Left ventricle myocardium inferior (tissue), 1 donor: ENCODE measurements around the gene NPR2. TPM values are rescaled to one million over a fixed set of nuclear protein-coding genes. Genes with fewer than 3 reads are reported as not detected.

Source experiments
- DNase-seq: peaks from one replicate; pipeline ENCODE4 v3.0.0-alpha.2; 2020
- H3K27ac ChIP-seq: fragments of 200-600 bp; replicated peaks from 2 replicates; pipeline ENCODE4 v1.8.0; 2021
- H3K27me3 ChIP-seq: fragments of 200-600 bp; 2 replicates; pipeline ENCODE4 v1.8.0; 2021; ENCODE audit warnings: low read depth
- H3K36me3 ChIP-seq: fragments of 200-600 bp; 2 replicates; pipeline ENCODE4 v1.8.0; 2021
- H3K4me1 ChIP-seq: fragments of 200-600 bp; 2 replicates; pipeline ENCODE4 v1.8.0; 2021
- H3K4me3 ChIP-seq: fragments of 200-600 bp; 2 replicates; pipeline ENCODE4 v1.8.0; 2021; ENCODE audit warnings: mild to moderate bottlenecking, moderate library complexity
- H3K9me3 ChIP-seq: fragments of 200-600 bp; replicated peaks from 2 replicates; pipeline ENCODE4 v1.8.0; 2021
- intact Hi-C: fragments of 100-400 bp; cut with micrococcal nuclease; formaldehyde crosslinking; loops from one replicate; pipeline ENCODE4 v1.11.0; 2022
- total RNA-seq: library from RNA; stranded (reverse); fragmentation: NEBNext Ultra II Directional; extraction: Animal tissue kit (Norgen Biotek cat#: 25700); gene quantifications from one replicate; pipeline ENCODE4 v1.2.1, GENCODE V29; 2021
- TF ChIP-seq, protein P1 (sequence below): fragments of 200-600 bp; IDR thresholded peaks from 2 replicates; pipeline ENCODE4 v1.8.0; 2021; ENCODE audit warnings: antibody characterized with exemption, mild to moderate bottlenecking, borderline replicate concordance
- donor health status: DM: no; HTN: yes; CAD: no; lungs with severe emphysema.

NPR2 gene
- total RNA-seq, 1 donor from 2014 or later: 24.2 TPM

DNA sequence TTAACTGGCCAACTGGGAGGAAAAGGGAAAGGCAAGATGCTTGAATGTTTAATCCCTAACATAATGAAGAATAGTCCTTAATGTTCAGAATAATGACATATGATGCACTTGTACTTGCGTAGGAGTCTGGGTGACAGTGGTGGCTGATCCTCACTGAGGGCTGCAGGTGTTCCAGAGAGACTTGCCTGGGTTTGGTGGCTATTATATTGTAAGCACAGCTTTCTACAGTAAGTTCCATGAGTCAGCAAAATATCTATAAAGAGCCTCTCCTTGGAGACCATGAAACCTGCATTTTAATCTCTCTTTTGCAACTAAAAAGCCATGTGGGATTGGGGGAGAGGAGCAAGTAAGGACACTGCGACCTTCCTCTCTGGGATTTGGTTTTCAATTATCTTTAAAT, 1.9 kb upstream of the NPR2 start:
- H3K36me3 ChIP-seq: no peaks in the 10 kb centered on the region
- H3K27me3 ChIP-seq: no peaks in the 10 kb centered on the region
- no peak for DNase-seq
- H3K27ac ChIP-seq: no peak overlapping the region
- TF ChIP-seq, protein P1, sequence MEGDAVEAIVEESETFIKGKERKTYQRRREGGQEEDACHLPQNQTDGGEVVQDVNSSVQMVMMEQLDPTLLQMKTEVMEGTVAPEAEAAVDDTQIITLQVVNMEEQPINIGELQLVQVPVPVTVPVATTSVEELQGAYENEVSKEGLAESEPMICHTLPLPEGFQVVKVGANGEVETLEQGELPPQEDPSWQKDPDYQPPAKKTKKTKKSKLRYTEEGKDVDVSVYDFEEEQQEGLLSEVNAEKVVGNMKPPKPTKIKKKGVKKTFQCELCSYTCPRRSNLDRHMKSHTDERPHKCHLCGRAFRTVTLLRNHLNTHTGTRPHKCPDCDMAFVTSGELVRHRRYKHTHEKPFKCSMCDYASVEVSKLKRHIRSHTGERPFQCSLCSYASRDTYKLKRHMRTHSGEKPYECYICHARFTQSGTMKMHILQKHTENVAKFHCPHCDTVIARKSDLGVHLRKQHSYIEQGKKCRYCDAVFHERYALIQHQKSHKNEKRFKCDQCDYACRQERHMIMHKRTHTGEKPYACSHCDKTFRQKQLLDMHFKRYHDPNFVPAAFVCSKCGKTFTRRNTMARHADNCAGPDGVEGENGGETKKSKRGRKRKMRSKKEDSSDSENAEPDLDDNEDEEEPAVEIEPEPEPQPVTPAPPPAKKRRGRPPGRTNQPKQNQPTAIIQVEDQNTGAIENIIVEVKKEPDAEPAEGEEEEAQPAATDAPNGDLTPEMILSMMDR: no peak
- H3K4me1 ChIP-seq: peaks cover 40% of the 10 kb centered on the region
- H3K4me3 ChIP-seq: no peak overlapping the region
- no peaks in the 10 kb centered on the region for H3K9me3 ChIP-seq
- intact Hi-C loops: loop anchor here (2.0 kb wide), 1 partner anchor 93 kb away; no protein-coding TSS in a partner anchor

DNA sequence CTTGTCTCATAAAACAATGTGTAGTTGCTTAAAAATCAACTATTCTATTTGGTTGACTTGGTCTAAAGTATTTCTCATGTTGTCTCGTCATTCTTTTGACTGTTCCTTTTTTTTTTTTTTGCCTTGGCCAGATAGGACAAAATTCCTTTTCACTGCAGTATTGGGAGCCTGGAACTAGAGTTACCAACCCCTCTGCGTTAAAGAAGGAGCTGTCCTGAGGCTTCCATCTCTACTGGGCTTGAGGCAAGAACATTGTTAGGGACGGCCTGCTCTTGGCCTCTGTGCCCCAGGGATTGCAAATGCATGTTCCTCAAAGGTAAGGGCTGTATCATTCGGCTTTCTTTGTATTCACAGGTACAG, 1.4 kb upstream of the NPR2 start:
- no peaks in the 10 kb centered on the region for H3K9me3 ChIP-seq
- TF ChIP-seq, protein P1: no peak
- no peak for DNase-seq
- intact Hi-C loops: no loop called here
- H3K4me1 ChIP-seq: peaks cover 45% of the 10 kb centered on the region
- H3K27ac ChIP-seq: peak overlapping the region; percentile 91
- no peak overlapping the region for H3K4me3 ChIP-seq
- no peaks in the 10 kb centered on the region for H3K36me3 ChIP-seq
- H3K27me3 ChIP-seq: no peaks in the 10 kb centered on the region

DNA sequence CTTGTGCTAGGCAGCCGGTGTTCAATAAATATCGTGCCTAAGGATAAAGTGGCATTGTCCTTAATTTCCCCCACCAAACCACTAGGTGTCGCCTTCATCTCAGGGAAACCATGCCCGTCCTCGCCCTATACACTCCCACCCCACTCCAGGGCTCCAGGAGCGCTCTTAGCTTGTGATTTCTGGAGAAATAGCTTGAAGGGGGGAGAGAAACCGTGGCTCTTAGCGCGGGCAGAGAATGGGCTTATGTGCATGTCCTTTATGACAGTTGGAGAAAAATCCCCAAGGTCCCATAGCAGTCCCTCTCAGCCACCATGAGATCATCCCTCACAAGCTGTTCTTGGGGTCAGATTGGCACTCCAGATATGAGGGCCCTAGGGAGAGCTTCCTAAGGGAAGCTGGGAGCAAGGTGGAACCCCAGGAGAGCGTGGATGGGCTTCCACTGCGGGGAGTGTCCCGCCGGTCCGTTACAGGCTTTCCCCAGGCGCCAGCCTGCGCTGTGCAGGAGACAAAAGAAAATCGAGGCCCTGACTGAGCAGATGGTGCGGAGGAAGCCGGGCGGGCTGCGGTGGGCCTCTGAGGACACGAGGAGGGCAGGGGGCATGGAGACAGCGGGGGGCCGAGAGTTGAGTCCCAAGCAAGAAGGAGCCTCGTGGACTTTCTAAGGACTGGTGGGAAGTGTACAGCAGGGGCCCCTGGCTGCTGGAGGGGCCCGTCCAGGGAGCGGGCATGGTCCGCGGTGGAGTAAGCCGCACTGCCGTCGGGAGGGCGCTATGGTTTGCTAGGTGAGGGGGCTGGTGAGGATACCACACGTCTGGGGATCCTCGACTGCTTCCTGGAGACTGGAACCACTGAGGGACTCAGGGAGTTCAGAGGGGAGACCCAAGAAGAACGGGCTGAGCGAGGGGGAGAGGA, 750 bp upstream of the NPR2 start:
- Histone ChIP-seq H3K27me3 (no peaks in the 10 kb centered on the region), H3K4me3 (peak overlapping the region; percentile 78), H3K27ac (peak overlapping the region; percentile 91), H3K4me1 (peaks cover 51% of the 10 kb centered on the region), H3K36me3 (no peaks in the 10 kb centered on the region), H3K9me3 (no peaks in the 10 kb centered on the region)
- TF ChIP-seq, protein P1: peak; percentile 87
- DNase-seq: peak; percentile 67
- intact Hi-C loops: no loop called here

DNA sequence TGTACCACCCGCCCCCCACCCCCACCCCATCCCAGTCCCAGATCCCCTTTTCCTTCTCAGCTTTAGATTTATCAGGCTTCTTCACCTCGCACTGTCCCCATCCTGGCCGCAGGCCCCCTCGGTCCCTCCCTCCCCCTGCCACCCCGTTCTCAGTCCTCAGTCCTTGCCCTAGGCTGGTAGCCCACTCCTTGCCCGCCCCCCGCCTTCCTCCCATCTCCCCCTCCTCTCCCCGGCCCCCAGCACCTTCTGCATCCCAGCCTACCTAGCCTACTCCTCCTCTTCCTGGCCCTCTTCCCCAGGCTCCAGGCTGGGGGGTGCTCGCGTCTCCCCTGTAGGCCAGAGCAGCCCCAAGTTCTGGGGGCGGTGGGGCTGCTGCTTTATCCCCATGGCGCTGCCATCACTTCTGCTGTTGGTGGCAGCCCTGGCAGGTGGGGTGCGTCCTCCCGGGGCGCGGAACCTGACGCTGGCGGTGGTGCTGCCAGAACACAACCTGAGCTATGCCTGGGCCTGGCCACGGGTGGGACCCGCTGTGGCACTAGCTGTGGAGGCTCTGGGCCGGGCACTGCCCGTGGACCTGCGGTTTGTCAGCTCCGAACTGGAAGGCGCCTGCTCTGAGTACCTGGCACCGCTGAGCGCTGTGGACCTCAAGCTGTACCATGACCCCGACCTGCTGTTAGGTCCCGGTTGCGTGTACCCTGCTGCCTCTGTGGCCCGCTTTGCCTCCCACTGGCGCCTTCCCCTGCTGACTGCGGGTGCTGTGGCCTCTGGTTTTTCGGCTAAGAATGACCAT, 828 bp downstream of the NPR2 start:
- TF ChIP-seq, protein P1: no peak
- Histone ChIP-seq H3K9me3 (no peaks in the 10 kb centered on the region), H3K27me3 (no peaks in the 10 kb centered on the region), H3K4me3 (peak overlapping the region; percentile 78), H3K4me1 (peaks cover 56% of the 10 kb centered on the region), H3K27ac (peak overlapping the region; percentile 91), H3K36me3 (no peaks in the 10 kb centered on the region)
- intact Hi-C loops: no loop called here
- no peak for DNase-seq

DNA sequence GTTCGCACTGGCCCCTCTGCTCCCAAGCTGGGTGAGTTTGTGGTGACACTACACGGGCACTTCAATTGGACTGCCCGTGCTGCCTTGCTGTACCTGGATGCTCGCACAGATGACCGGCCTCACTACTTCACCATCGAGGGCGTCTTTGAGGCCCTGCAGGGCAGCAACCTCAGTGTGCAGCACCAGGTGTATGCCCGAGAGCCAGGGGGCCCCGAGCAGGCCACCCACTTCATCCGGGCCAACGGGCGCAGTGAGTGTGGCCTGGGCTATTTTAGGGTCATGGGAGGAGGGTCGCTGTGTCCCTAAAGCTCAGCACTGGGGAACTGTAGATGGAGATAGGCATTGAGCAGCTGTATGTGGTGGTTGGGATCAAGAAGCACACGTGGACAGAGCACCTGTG, 1.4 kb downstream of the NPR2 start:
- H3K27ac ChIP-seq: peak overlapping the region; percentile 25
- no peaks in the 10 kb centered on the region for H3K27me3 ChIP-seq
- H3K36me3 ChIP-seq: no peaks in the 10 kb centered on the region
- intact Hi-C loops: no loop called here
- peak overlapping the region; percentile 78 for H3K4me3 ChIP-seq
- peaks cover 56% of the 10 kb centered on the region for H3K4me1 ChIP-seq
- DNase-seq: no peak
- TF ChIP-seq, protein P1: no peak
- no peaks in the 10 kb centered on the region for H3K9me3 ChIP-seq
